Erythroblast (primary cell): ENCODE data around the gene SBF2.

Source experiments
- GATA1 ChIP-seq: IDR thresholded peaks from 2 replicates; pipeline ENCODE4 v1.6.1; 2011; ENCODE audit warnings: low read depth, mild to moderate bottlenecking, control low read depth, low read length, moderate library complexity
- POLR2A ChIP-seq: IDR thresholded peaks from 2 replicates; pipeline ENCODE4 v1.6.1; 2011; ENCODE audit warnings: mild to moderate bottlenecking, low read length

DNA sequence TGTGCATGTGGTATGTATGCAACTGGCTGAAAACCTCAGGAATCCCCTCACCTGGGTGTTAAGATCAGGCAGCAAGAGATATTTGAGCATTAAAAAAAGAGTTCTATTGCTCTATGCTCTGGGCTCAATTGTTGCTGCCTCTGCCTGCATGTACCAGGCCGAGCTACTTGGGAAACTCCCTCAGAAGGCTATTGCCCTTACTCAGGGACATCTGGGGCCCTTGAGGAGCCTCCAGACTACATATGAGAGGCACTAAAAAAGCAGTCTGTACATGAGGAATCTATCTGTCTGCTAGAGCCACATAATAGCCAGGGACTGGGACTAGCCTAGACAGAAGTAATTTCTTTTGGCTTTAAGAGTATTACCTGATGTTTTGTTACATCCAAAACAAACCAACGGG, 510.0 kb downstream of the SBF2 start:
- TF ChIP-seq POLR2A (no peak), GATA1 (no peak)
